Left kidney (tissue), 2 donors: Measurements from ENCODE around the gene SDK2. TPM values are rescaled to one million over a fixed set of nuclear protein-coding genes. Genes with fewer than 3 reads are reported as not detected.

Source experiments
- DNase-seq: peaks from one replicate; pipeline ENCODE4 v3.0.0-alpha.2; 2013
- polyA plus RNA-seq: library from polyadenylated mRNA; unstranded; fragments of 120-200 nt; gene quantifications from one replicate; pipeline ENCODE4 v1.2.1, GENCODE V29; 2013; ENCODE audit not compliant: insufficient read length

The SDK2 gene
- polyA plus RNA-seq, 1 donor: 9.3 TPM

DNA sequence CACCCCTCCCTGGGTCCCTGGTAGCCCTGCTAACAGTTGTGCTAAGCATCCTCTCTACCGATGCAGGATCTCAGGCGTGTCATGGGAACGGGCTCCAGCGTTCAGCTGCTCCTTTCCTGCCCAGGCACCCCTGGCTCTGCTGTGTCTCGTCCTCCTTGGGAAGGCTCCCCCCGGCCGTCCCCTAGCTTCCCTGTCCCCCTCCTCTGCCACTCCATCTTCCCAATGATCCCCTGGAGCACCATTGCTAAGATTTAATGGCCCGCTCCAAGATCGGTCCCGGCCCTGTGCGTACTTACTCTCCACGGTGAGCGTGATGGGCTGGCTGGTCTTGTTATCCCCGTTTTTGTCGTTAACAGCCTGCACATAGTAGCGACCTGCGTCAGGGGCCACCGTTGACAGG lies 196.9 kb downstream of the SDK2 start:
- no peak for DNase-seq

DNA sequence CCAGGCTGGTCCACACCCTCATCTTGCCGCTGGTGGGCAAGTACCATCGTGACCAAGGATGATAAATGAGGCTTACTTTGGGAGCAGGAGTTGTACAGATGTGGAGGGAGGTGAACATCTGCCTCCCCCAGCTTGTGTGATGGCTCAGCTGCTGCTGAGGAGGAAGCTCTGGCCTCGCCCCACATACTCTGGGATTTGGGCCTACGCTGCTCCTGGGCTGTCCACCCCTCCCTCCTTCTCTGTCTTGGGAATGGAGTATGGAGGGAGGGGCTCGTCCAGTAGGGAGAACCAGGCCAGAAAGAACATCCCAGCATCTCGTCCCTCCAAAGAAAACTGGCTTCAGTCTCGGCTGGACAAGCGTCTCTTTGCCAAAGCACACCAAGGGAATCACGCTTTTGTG lies 197.6 kb downstream of the SDK2 start:
- no peak for DNase-seq

DNA sequence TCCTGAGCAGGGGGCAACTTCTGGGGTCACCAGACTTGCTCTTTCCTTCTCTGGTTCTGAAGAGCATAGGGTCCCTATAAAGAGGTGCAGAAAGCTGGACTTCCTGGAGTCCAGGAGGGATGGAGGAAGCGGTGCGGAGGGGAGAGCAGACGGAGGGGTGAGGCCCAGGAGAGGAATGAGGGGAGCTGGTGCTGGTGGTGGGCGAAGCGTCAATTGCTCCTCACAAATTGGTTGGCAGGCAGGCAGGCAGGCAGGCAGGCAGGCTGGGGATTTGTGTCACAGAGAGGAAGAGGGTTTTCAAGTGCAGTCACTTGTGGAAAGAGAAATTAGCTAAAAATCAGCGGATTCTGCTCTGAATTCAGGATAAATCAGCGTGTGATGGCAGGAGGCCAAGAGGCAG lies 198.8 kb downstream of the SDK2 start:
- DNase-seq: no peak

DNA sequence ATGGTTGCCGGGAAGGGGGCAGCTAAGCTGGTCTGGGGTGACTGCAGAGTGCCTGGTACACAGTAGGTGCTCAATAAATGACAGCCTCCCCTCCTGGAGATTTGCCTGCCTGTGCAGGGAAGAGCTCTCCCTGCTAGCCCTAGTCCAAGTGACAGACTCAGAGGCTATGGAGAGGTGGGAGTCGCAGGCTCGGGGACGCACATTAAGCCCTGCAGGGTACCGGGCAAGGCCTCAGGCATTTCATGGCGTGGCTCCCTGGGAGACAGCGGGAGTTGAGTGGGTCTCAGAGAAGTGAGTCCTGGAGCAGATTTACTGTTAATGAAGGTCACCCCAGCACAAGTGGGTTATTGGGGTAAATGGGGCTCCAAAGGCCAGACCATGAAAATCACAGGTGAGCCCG lies 200.2 kb downstream of the SDK2 start:
- no peak for DNase-seq

DNA sequence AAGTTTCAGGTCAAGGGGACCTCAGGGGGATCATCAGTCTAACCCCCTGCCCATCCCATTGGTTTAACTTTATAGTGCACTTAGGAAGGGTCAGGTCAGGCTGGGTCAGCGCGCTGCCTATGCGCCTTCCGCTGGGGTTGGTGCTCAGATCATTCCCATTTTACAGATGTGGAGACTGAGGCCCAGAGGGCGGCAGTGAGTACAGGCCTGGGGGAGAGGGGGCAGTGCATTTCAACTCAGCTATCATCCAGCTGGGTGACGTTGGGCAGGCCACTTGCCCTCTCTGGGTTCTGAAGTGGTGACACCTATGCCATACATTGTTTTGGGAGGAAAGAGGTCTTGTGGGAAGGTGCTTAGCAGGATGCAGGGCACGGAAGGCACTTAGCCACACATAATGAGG lies 204.6 kb downstream of the SDK2 start:
- DNase-seq: no peak

DNA sequence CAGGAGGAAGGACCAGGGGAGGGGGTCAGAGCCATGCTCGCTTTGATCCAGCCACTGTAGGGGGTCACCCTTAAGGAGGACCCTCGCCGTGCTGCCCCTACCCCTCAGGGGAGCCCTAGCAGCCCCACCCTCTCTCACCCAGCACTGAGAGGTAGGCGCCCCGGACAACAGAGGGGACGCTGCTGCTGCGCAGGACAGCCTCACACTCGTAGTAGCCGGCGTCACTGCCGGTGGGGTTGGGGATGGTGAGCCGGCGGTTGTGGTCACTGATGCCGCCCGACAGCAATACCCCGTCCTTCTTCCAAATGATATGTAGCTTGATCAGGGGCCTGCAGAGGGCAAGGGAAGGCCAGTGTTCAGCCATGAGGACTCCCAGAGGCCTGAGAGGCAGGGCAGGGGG lies 206.4 kb downstream of the SDK2 start:
- no peak for DNase-seq

DNA sequence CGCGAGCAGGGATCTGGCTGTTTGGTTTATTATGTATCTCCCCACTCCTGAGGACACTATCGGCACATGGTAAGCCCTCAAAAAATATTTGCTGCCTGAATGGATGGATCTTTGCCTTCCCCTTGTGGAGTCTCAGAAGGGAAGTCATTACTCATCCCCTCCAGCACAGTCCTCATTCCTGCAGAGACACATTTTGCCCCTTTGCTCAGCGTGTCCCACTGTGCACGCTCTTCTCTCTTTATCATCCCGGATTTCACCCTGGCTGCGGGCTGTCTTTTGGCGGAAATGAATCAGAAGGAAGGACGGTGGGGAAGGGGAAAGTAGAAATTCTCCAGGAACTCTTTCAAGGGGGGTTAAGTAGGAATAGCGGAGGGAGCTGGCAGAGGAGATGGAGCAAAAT lies 207.3 kb downstream of the SDK2 start:
- DNase-seq: no peak

DNA sequence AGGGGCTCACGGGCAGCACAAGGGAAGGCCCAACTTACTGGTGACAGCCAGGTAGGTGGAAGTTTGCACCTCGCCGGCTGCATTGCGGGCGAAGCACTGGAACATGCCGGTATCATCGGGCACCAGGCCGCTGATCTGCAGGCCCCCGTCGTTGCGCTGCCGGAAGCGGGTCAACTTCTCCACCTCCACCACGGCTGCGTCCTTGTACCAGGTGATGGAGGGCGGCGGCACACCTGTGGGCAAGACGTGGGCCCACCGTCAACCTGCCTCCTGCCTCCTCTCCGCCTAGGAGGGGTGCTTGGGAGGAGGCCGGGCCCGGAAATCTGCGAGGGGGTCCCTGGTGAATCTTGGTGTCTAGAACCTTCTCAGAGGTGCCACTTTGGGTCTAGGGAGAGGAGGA lies 208.8 kb downstream of the SDK2 start:
- no peak for DNase-seq

DNA sequence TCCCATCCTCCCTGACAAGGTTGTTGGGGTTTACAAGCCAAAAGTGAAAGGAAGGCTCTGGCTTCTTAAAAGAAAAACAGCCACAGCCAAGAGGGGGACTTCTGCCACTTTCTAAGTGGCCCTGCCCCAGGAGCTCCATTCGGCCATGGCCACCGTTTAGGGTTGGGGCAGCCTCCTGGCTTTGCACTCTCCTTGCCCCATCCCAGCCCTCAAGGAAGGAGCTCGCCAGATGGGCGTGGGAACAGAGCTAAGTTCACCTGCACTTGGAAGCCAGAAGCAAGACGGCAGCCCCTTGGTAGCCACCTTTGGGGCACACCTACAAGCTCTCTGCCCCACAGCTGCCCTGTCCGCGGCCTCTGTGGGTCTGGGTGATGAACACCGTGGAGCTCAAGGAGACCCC lies 210.1 kb downstream of the SDK2 start:
- no peak for DNase-seq

DNA sequence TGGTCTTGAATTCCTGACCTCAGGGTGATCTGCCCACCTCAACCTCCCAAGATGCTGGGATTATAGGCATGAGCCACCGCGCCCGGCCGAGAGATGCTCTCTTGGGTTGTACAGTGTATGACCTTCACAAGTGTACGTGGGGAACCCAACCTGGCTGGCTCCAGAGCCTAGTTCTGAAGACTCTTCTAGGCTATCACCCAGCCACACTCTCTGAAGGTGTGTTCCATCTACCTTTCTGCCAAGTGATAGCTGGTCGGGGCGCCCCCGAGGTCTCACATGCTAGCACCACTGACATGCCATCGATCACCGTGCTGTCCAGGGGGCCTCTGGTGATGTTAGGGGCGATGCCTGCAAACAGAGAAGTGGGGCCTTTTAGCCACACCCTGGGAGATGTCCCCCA lies 210.7 kb downstream of the SDK2 start:
- DNase-seq: no peak

DNA sequence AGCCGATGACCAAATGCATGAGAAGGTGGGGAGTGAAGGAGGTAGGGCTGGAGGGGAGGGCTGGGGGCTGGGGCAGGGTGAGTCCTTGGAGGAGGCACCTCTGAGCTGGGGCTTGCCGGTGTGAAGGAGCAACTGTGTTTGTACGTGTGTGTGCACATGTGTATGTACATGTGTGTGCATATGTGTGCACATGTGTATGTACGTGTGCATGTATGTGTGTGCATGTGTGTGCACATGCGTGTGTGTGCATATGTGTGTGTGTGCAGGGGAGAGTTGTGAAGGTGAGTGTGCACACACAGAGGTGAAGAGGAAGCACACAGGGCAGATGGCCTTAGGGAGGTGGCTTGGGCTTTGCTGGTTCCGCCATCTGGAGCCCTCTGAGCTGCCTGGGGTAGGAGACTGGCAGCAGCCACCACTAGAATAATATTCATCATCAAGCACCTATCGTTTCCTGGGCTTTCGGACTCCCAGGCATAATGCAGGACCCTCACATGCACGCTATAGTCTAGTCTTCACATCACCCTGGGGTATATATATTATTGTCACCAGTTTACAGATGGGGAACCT lies 211.5 kb downstream of the SDK2 start:
- no peak for DNase-seq

DNA sequence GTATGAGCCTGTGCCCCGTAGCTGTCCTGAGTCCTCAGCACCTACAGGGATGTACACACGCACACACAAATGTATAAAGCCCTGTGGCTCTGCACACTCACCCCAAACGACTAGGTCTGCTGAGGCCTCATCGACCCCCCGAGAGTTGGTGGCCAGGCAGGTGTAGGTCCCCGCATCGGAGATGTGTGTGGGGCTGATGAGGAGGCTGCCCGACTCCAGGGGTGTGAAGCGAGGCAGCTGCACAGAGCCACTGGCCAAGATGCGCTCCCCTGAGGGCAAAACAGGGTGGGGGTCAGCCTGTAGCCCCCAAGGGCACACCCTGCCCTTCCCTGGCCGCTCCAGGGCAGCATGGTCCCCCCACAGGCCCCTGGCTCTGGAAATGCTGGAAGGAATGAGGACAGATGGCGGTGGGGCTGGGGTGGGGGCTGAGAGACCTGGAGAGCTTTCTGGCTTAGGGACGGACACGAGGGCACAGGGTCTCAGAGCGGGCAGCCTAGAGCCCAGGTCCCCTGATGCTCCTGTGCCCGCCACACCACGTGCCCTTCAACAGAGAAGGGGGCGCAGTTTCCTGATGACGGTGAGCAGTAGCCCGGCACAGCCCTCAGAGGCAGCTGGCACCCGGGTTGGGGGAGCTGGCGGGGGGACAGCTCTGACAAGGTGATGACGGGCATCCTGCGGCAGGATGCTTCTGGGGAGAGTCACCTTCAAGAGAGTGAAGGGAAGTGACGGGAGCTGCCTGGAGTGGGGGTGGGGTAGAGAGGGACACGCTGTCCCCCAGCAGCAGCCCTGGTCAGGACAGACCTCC lies 212.6 kb downstream of the SDK2 start:
- no peak for DNase-seq

DNA sequence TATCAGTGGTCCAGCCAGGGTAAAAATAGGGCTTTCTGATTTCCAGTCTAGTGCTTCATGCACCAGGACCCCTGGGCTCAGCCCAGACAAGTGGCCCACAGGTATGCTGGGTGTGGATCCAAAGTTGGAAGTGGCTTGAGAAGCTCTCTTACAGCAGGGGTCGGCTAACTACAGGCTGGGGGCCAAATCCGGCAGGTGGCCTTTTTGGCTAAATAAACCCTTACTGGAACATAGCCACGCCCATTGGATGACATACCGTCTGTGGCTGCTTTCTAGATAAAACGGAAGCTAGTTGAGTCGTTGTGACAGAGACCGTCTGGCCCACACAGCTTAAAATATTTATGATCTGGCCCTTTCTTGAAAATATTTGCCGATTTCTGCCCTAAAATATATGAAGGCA lies 213.4 kb downstream of the SDK2 start:
- no peak for DNase-seq

DNA sequence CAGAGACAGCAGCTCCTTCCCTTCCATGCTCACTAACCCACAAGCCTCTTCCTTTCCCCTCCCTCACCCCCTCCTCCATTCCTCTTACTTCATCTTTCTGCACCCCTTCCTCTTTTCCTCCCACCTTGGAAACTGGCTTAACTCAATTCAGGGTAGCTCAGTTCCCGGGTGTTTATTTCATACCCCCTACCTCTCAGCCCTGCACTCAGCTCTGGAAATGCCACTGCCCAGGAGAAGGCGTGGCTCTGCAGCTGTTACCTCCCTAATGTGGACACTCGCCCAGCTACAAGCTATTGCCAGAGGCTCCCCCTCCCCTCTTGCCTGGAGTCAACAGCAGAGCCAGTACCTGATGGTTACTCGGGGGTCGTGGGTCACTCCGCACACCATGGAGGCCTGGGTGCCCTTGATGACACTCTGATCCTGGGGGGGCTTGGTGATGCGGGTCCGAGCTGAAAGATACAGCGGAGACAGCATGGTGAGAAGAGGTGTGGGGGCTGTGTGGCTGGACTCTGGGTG lies 214.0 kb downstream of the SDK2 start:
- DNase-seq: no peak

DNA sequence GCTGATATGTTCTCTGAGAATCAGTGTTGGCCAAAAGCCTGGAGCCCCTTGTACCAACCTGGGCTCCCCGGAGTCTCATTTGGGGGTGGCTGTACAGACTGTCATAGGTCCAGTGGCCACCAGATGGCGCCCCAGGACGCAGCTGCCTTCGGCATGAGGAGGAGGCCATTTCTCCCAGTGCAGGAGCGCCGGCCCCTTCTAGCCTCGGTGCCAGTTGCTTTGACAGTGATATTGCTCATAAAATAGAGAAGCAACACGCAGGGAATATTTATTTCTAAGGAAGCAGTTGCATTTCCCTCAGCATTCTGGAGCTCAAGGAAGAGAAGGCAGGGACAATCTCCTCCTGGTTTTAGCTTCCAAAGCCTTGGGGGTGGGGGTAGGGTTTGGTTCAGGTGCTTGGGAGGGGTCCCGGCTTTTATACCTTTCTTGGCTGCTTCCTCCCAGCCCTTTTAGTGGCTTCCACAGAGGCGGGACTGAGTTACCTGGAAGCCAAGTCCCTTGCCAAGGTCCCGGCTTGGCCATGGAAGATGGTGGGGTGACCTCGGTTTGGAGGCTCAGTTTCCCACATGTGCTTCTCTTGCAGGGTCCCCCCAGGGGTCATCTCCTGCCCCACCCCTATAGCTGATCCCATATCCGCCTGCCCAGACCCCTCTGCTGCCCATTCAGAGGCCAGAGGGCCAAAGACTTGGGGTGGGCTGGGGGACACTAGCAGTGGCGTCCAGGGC lies 214.6 kb downstream of the SDK2 start:
- DNase-seq: peak; percentile 76

DNA sequence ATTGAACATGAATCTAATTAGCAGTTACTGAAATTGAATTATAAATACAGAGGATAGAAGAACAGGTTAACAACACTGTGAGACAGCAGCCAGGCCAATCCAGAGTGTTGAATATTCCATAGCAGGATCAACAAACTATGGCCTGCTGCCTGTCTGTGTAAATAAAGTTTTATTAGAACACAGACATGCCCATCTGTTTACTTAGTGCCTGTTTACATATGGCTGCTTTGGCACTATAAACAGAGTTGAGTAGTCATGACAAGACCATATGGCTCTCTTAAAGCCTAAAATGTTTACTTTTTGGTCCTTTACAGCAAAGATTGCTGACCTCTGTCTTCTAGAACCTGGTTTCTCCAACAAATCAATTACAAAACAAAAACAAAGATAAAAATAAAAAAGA lies 217.0 kb downstream of the SDK2 start:
- no peak for DNase-seq

DNA sequence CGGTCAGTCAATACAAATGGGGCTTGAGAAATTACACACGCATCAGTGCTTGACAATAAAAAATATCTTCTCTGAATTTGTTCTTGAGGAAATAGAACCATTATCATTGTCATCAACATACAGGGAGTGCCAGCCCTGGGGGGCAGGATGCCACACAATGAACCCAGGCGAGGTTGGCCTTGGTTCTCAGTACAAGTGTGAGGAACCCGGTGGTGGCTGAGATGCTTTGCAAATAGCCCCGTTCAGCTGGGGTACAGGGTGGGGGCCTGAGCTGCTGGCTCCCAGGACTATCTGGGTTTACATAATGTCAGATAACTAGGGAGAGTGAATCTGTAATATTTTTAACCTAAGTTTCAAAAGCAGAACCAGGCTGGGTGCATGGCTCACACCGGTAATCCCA lies 219.7 kb downstream of the SDK2 start:
- no peak for DNase-seq

DNA sequence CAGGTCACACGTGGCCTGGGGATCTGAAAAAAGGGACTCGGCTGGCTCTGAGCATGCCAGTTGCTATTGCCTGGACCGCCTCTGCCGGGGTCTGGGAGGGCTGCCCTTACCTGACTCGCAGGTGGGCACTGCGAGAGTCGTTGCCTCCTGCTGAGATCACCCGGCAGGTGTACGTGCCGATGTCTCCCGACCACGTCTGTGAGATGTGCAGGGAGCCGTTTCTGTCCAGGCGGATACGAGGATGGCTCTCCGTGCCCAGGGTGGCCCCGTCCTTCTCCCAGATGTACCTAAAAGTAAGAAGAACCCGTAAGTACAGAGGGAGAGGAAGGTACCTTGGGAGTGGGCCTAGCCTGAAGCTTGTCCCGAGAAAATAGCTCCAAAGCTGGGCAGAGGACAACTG lies 220.4 kb downstream of the SDK2 start:
- DNase-seq: no peak

DNA sequence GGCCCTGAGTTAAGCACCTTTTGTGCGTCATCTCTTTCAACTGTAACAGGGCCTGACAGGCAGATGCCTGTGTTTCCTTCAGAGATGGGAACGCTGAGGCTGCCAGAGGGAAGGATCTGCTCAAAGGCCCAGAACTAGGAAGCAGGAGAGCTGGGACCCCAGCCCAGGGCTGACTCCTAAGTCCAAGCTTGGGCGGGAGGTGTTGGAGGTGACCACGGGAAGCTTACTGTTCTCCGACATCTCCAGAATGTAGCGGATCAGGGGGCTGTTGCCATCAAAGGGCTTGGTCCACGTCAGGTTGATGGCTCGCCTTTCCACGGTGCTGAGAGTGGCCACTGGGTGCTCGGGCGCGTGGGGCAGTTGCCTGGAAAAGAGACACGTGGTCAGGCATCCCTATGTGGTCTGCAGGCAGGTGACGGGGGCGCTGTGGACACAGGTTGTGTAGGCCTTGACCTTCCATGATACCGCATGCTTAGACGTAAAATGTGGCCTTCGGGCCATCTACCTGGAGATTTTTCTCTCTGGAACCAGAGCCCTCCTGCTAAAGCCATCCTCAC lies 221.0 kb downstream of the SDK2 start:
- no peak for DNase-seq

DNA sequence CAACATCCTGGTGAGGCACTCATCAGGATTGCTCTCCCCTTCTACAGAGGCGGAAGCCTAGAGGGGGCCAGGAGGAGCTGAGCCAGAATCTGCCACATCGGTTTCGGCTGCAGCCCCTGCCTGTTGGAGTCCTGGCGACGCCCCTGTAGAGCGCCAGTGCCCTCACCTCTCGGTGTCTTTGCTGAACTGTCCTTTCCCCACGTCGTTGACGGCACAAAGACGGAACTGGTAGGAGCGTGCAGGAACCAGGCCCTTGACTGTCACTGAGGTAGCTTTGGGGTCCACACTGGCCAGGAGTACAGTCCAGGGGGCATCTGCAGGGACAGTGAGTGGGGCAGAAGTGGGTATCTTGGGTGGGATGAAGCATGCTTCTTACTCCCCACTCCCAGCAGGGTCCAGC lies 222.1 kb downstream of the SDK2 start:
- DNase-seq: no peak

DNA sequence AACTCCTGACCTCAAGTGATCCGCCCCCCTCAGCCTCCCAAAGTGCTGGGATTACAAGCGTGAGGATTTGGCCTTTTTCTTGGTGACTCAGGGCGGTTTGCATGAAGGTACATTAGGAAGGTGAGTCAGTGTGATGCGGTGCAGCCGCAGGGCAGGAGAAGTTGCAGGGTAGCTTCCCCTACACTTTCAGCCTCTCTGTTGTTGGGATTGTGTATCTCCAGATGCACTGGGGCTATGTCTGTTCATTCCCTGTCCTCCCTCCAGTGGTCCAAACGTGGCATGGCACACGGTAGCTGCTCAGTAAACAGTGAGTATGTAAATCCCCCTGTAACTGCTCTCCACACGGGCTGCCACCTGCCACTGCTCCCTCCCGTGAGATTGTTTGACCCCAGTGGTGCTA lies 223.3 kb downstream of the SDK2 start:
- DNase-seq: no peak

DNA sequence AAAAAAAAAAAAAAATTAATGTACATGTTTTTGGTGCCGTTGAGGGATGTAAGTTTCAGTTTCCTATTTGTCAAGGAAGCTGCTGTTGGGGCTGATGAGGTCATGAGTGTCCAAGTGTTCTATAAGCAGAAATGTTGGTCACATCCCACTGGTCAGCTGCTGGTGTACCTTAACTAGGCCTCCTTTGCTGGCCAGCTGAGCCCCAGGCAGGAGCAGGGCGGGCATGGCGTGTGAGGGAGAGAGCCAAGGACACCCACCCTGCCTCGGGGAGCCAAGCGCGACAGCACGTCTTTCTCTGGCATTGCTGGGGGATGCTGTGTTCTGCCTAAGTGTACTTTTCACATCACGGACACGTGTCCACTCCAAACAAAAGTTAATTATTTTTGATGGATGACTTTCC lies 224.4 kb downstream of the SDK2 start:
- DNase-seq: peak; percentile 57

DNA sequence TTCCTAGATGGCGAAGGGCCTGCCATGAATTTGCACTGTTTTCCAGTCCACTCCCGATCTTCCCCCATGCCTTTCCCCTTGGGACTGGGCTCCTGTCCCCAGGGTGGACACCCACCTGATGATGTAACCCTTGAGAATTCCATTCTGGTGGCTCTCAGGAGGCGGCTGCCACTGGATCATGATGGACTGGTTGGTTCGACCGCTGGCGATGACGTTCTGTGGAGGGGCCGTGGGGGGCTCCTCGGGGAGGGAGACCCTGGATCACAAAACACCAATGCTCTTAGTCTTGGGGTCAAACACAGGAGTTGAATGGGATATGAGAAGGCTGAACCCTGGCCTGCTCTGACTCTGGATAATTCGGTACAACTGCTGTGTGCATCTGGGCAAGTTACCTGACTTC lies 225.2 kb downstream of the SDK2 start:
- no peak for DNase-seq
